ENCODE results near the gene CFLAR. TPM values are rescaled to one million over a fixed set of nuclear protein-coding genes. Genes with fewer than 3 reads are reported as not detected.

Gene CFLAR
- total and polyA plus RNA-seq, 9 of the 15 experiments (the other 6 are each of a cell fraction or from before 2014, with no cell fraction given), result 27.5 to 102 (median 54.0) TPM

- TF ChIP-seq ZNF592 (IDR thresholded peaks at IDR 0.05) (0 out of 2 replicates have a peak, but pooled peaks have one; percentile 35), SIN3A (IDR thresholded peaks at IDR 0.05; ENCODE audit: borderline replicate concordance in 2 of 2, control insufficient read depth in 1 of 2, low read depth in 2 of 2, low read length in 2 of 2) (no peak), ZNF212 (CRISPR knock-in tag; IDR thresholded peaks at IDR 0.05) (no peak), CBFA2T3 (IDR thresholded peaks at IDR 0.05) (peak; percentile 78), SP2 (IDR thresholded peaks at IDR 0.05; ENCODE audit: extremely low read depth, low read depth, low read length, poor library complexity, severe bottlenecking) (no peak), EGR1 (conservative IDR thresholded peaks at IDR 0.05) (no peak), ZNF24 (IDR thresholded peaks at IDR 0.05) (0 out of 2 replicates have a peak, but pooled peaks have one; percentile 13), ZBTB12 (CRISPR knock-in tag; IDR thresholded peaks at IDR 0.05) (no peak), EP300 (IDR thresholded peaks at IDR 0.05; ENCODE audit: low read length) (peak; percentile 27; the same call in 1 of the 2 replicates)
Measured at GRCh38 chr2:201150454-201151020, 34.6 kb downstream of the CFLAR start (continued).

Measured in K562 (cell line).